Measurements from ENCODE around the gene DBF4.

DNA sequence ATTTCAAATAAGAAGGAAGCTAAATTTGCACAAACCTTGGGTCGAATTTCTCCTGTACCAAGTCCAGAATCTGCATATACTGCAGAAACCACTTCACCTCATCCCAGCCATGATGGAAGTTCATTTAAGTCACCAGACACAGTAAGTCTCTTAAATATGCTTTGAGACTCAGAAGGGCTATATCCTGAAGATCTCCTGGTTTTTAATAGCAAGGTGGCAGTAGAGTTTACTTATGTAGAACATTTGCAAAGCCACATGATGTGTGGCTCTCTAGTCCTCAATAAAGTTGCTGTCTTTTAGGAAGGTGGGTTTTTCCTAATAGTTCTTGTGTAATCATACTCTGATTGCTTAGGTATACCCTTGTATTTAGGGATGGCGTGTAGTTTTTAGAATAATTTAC, 8.7 kb downstream of the DBF4 start:
- TF ChIP-seq HMGA1 (CRISPR knock-in tag; conservative IDR thresholded peaks at IDR 0.05) (no peak), NR2F2 (IDR thresholded peaks at IDR 0.05; ENCODE audit: borderline replicate concordance, low read depth) (no peak), CREM (IDR thresholded peaks at IDR 0.05) (no peak), CREM (CRISPR knock-in tag; IDR thresholded peaks at IDR 0.05) (no peak), LBX2 (CRISPR knock-in tag; IDR thresholded peaks at IDR 0.05; ENCODE audit: borderline replicate concordance) (no peak), CTCF (CRISPR knock-in tag; IDR thresholded peaks at IDR 0.05) (no peak), MZF1 (CRISPR knock-in tag; IDR thresholded peaks at IDR 0.05; ENCODE audit: borderline replicate concordance) (no peak), SMC3 (IDR thresholded peaks at IDR 0.05; ENCODE audit: low read length) (no peak), NFE2L2 (IDR thresholded peaks at IDR 0.05; ENCODE audit: low read length) (no peak), ZFX (CRISPR knock-in tag; IDR thresholded peaks at IDR 0.05; ENCODE audit: low read depth) (no peak), MEIS2 (CRISPR knock-in tag; IDR thresholded peaks at IDR 0.05) (no peak)
- TF ChIP-seq, protein P1, sequence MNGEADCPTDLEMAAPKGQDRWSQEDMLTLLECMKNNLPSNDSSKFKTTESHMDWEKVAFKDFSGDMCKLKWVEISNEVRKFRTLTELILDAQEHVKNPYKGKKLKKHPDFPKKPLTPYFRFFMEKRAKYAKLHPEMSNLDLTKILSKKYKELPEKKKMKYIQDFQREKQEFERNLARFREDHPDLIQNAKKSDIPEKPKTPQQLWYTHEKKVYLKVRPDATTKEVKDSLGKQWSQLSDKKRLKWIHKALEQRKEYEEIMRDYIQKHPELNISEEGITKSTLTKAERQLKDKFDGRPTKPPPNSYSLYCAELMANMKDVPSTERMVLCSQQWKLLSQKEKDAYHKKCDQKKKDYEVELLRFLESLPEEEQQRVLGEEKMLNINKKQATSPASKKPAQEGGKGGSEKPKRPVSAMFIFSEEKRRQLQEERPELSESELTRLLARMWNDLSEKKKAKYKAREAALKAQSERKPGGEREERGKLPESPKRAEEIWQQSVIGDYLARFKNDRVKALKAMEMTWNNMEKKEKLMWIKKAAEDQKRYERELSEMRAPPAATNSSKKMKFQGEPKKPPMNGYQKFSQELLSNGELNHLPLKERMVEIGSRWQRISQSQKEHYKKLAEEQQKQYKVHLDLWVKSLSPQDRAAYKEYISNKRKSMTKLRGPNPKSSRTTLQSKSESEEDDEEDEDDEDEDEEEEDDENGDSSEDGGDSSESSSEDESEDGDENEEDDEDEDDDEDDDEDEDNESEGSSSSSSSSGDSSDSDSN (CRISPR knock-in tag; IDR thresholded peaks at IDR 0.05) = no peak
